Ascending aorta (tissue), 2 donors: ENCODE data around the gene LGI1. TPM values are rescaled to one million over a fixed set of nuclear protein-coding genes. Genes with fewer than 3 reads are reported as not detected.

Source experiments
- DNase-seq, 2 donors: peaks; one replicate each; pipeline ENCODE4 v3.0.0-alpha.2; 2019; ENCODE audit warnings: low spot score in 2 of 2
- H3K27ac ChIP-seq, 2 donors: fragments of 200-600 bp; sonication (generic); one replicate each; pipeline ENCODE4 v1.5.1; 2016 to 2017; ENCODE audit warnings: mild to moderate bottlenecking in 1 of 2
- H3K27me3 ChIP-seq: fragments of 200-600 bp; sonication (generic); one replicate; pipeline ENCODE4 v1.5.1; 2017
- H3K36me3 ChIP-seq, 2 donors: fragments of 200-600 bp; sonication (generic); one replicate each; pipeline ENCODE4 v1.5.1; 2016
- H3K4me1 ChIP-seq, 2 donors: fragments of 200-600 bp; sonication (generic); one replicate each; pipeline ENCODE4 v1.5.1; 2016 to 2017; ENCODE audit warnings: mild to moderate bottlenecking in 1 of 2
- H3K4me3 ChIP-seq, 2 donors: fragments of 200-600 bp; sonication (generic); one replicate each; pipeline ENCODE4 v1.5.1; 2016 to 2017; ENCODE audit warnings: mild to moderate bottlenecking in 1 of 2
- H3K9me3 ChIP-seq, 2 donors: fragments of 200-600 bp; sonication (generic); one replicate each; pipeline ENCODE4 v1.5.1; 2016
- CTCF ChIP-seq, 3 experiments: fragments of 200-600 bp in 2 of 3; fragments of 450-650 bp in 1 of 3; sonication (generic) in 2 of 3; IDR thresholded peaks; one replicate each; pipeline ENCODE4 v1.5.1; 2016 to 2019; ENCODE audit warnings: antibody characterized with exemption in 3 of 3, mild to moderate bottlenecking in 1 of 3, moderate library complexity in 1 of 3
- intact Hi-C: fragments of 100-400 bp; cut with DNase I; formaldehyde crosslinking; loops from one replicate; pipeline ENCODE4 v1.15.1; 2023
- total RNA-seq: library from RNA; depleted of rRNA; stranded (reverse); fragments of >200 nt; gene quantifications from one replicate; pipeline ENCODE4 v1.1.0, GENCODE V29; 2016

The LGI1 gene
- total RNA-seq, 1 donor from 2014 or later: not detected

- intact Hi-C loops: loop anchor here (10.0 kb wide), 1 partner anchor 269 kb away; no protein-coding TSS in a partner anchor
- Histone ChIP-seq H3K36me3 (no peaks in the 10 kb centered on the region), H3K27ac (no peak overlapping the region), H3K27me3 (no peaks in the 10 kb centered on the region), H3K4me3 (no peak overlapping the region), H3K4me1 (no peaks in the 10 kb centered on the region), H3K9me3 (no peaks in the 10 kb centered on the region)
- peak in 2 of 3 experiments; percentile 44 to 61 for TF ChIP-seq CTCF (IDR thresholded peaks at IDR 0.05)
- DNase-seq: peak in 1 of 2 donors; percentile 67
Observed at GRCh38 chr10:93813507-93814465, 56.0 kb downstream of the LGI1 start.

GRCh38 chr10:93815304-93816096, 57.8 kb downstream of the LGI1 start:
- Histone ChIP-seq H3K36me3 (no peaks in the 10 kb centered on the region), H3K27me3 (no peaks in the 10 kb centered on the region), H3K4me1 (no peaks in the 10 kb centered on the region), H3K27ac (peak overlapping the region; percentile 20 to 24), H3K9me3 (no peaks in the 10 kb centered on the region), H3K4me3 (peak overlapping the region in 1 of 2 donors; percentile 44)
- intact Hi-C loops: loop anchor here (1.0 to 10.0 kb wide), 3 partner anchors 57 to 271 kb away; partner anchors contain the start of gene FRA10AC1
- TF ChIP-seq CTCF (IDR thresholded peaks at IDR 0.05): no peak
- DNase-seq: no peak

- peak in 1 of 2 donors; percentile 83 for DNase-seq
- intact Hi-C loops: loop anchor here (1.0 to 10.0 kb wide), 3 partner anchors 57 to 271 kb away; partner anchors contain the start of gene FRA10AC1
- no peaks in the 10 kb centered on the region for H3K27me3 ChIP-seq
- no peaks in the 10 kb centered on the region for H3K4me1 ChIP-seq
- no peaks in the 10 kb centered on the region for H3K9me3 ChIP-seq
- no peaks in the 10 kb centered on the region for H3K36me3 ChIP-seq
- peak overlapping the region in 1 of 2 donors; percentile 20 for H3K27ac ChIP-seq
- H3K4me3 ChIP-seq: peak overlapping the region in 1 of 2 donors; percentile 44
- peak; percentile 50 to 82 (median 67) for TF ChIP-seq CTCF (IDR thresholded peaks at IDR 0.05)
Observed at GRCh38 chr10:93816123-93816747, 58.5 kb downstream of the LGI1 start.

- intact Hi-C loops: loop anchor here (10.0 kb wide), 1 partner anchor 273 kb away; no protein-coding TSS in a partner anchor
- Histone ChIP-seq H3K4me1 (no peaks in the 10 kb centered on the region), H3K27me3 (no peaks in the 10 kb centered on the region), H3K36me3 (no peaks in the 10 kb centered on the region), H3K4me3 (no peak overlapping the region), H3K9me3 (no peaks in the 10 kb centered on the region), H3K27ac (no peak overlapping the region)
- no peak for TF ChIP-seq CTCF (IDR thresholded peaks at IDR 0.05)
- no peak for DNase-seq
Observed at GRCh38 chr10:93818086-93818485, 60.4 kb downstream of the LGI1 start.

- H3K27me3 ChIP-seq: no peaks in the 10 kb centered on the region
- no peaks in the 10 kb centered on the region for H3K4me1 ChIP-seq
- H3K9me3 ChIP-seq: no peaks in the 10 kb centered on the region
- no peak overlapping the region for H3K4me3 ChIP-seq
- no peak overlapping the region for H3K27ac ChIP-seq
- intact Hi-C loops: loop anchor here (10.0 kb wide), 1 partner anchor 275 kb away; no protein-coding TSS in a partner anchor
- DNase-seq: no peak
- no peak for TF ChIP-seq CTCF (IDR thresholded peaks at IDR 0.05)
- no peaks in the 10 kb centered on the region for H3K36me3 ChIP-seq
Observed at GRCh38 chr10:93819520-93819919, 61.8 kb downstream of the LGI1 start.
